IPS-NIHi7 (cell line): Measurements from ENCODE around the gene OSBP2.

Source experiments
- DNase-seq: peaks from one replicate; pipeline ENCODE4 v3.0.0; 2012; ENCODE audit warnings: mixed read lengths; ENCODE audit errors: extremely low spot score

OSBP2 gene

GRCh38 chr22:30903876-30904460 lies 209.3 kb downstream of the OSBP2 start:
- no peak for DNase-seq

- DNase-seq, result peak; percentile 8
Observed at GRCh38 chr22:30905696-30906341, 211.1 kb downstream of the OSBP2 start.

DNA sequence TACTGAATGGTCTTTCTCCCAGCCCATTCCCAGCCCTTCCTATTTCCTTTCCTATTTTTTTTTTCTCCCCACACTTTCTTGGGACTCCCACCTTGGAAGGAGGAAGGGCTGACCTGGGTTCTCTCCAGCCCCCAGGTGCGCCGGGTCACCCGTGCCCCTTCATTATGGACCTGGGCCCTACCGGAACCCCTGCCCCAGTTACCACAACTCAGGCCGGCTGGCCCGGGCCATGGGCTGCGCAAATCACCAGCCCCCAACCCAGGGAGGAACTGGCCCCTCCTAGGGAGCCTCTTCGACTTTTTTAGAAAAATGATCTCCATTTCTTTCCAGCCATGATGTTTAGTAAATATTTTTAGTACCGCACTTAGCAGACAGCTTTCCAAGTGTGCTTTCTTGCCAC lies 211.7 kb downstream of the OSBP2 start:
- peak; percentile 5 for DNase-seq

DNA sequence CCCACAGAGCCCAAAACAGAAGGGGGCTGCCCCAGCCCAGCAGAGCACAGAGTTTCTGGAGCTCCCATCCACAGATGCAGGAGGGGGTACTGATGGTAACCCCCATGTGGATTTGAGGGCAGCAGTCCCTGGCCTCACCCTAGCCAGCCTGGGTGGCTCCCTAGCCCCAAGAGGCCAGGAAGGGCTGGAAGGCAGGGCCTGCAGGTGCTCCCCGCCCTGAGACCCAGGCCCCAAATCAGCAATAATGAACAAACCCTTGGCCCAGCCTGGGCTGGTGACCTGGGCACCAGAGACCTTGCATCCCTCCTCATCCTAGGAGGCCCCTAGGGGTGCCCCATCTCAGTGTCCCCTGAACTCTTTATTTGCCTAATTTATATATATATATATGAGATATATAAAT lies 212.3 kb downstream of the OSBP2 start:
- no peak for DNase-seq

GRCh38 chr22:30908051-30908461 lies 213.4 kb downstream of the OSBP2 start:
- no peak for DNase-seq

DNA sequence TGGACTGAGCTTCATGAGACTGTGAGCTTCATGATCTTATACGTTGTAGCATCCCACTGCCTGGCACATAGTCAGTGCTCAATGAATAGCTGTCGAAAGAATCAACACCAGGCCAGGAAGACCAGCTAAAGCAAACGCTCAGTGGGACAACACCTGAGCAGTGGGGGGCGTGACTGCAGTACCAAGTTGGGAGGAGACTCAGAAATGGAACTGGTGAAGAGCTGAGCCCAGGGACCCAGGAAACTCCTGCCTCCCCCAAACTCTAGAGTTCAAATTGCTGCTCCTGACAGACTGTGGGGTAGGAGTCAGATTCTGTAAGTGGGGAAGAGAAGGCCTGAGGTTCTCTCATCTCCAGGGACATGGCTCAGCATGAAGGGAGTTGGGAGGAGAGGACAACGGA lies 214.6 kb downstream of the OSBP2 start:
- DNase-seq, result no peak

- DNase-seq, result no peak
Observed at GRCh38 chr22:30910358-30910757, 215.7 kb downstream of the OSBP2 start.

DNA sequence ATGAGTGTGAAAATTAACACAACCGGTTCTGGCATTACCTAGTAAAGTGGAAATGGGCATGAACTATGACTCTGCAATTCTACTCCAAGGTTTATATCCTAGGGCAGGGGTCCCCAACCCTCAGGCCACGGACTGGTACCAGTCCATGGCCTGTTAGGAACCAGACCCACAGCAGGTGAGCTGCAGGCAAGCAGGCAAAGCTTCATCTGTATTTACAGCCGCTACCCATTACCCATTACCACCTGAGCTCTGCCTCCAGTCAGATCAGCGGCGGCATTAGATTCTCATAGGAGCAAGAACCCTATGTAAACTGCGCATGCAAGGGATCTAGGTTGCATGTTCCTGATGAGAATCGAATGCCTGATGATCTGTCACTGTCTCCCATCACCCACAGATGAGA lies 224.1 kb downstream of the OSBP2 start:
- no peak for DNase-seq

- DNase-seq, result no peak
Observed at GRCh38 chr22:30919973-30920372, 225.3 kb downstream of the OSBP2 start.

GRCh38 chr22:30920407-30920806 lies 225.7 kb downstream of the OSBP2 start:
- DNase-seq, result peak; percentile 91

- DNase-seq, result no peak
Observed at GRCh38 chr22:30921108-30921507, 226.4 kb downstream of the OSBP2 start.

DNA sequence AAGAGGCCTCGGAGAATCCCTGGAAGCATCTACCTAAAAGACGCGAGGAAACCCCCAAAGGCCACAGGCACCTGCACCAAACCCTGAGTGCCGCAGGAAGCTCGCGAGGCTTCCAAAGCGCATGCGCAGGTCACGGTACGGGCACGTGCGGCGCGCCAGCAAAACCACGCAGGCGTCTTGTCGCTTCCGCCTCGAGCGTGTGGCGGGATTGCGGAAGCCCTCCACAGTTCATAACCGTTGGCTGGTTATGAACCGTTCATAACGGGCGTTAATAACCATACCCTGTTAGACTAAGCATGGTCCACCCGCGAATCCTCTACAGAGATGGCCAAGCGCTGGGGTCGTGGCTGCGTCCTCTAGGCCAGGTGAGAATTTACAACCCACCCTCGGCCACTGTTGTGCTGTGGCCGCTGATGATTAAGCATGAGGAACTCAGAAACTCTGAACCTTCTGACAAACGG lies 227.5 kb downstream of the OSBP2 start:
- no peak for DNase-seq

DNA sequence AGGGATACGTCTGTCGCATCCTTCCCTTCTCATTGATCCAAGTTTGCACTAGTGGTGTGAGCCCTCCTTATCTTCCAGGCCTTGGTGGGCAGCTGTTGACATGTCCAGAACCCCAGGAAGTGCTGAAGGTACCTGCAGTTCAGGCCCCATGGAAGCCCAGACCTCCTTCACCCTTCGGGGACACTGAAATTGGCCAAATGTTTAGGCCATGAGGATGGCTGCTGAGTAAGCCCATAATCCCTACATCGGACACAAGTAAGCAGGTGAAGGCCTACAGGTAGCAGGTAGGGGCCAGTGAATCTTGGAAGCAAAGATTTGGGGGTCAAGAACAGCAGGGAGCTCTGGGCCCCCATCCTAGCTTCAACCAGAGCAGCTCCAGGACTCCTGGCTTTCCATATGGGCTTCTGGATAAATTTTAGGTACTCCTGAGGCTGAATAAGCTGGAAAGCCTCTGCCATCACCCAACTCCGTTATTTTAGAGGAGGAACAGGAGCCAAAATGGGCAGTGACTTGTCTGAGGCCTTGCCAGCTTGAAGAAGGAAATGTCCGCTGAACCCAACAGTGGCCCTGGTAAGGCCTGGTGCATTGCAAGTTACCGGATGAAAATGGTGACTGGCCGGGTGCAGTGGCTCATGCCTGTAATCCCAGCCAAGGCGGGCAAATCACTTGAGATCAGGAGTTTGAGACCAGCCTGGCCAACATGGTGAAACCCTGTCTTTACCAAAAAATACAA lies 228.7 kb downstream of the OSBP2 start:
- no peak for DNase-seq

DNA sequence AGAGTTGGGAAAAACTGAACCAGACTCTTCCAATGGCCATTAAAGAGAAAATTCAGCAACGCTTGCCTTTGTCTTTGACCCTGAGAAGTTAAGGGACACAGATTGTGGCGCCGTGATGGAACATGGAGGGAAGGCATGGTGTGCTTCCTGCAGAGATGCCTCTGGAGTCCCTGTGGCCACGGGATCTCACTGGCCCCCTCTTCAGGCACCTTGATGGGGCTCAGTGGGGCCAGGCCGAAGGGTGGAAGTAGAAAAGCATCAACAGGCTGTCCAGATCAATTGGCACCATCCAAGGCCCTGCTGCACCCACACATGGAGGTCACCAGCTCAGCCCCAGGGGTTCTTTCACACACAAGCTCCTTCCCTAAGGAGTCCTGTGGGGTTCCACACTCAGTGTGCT lies 231.0 kb downstream of the OSBP2 start:
- no peak for DNase-seq

DNA sequence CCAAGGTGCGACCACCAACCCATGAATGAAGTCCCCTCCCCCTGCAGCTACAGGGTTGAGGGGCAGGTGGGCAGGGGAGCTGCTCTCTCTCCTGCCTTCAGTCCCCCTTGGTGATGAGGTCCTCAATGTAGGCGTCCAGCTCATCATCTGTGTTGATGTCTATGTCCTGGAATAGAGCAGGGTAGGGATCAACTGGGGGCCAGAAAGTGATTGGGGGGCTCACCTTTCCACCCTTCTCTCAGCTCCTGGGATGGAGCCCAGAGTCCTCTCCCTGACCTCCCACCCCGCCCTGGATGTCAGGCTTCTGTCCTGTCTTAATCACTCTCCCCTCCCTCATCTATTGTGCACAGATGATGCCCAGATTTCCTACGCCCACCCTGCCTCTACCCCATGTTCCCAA lies 232.0 kb downstream of the OSBP2 start:
- no peak for DNase-seq

- DNase-seq, result no peak
Observed at GRCh38 chr22:30927806-30928205, 233.1 kb downstream of the OSBP2 start.

DNA sequence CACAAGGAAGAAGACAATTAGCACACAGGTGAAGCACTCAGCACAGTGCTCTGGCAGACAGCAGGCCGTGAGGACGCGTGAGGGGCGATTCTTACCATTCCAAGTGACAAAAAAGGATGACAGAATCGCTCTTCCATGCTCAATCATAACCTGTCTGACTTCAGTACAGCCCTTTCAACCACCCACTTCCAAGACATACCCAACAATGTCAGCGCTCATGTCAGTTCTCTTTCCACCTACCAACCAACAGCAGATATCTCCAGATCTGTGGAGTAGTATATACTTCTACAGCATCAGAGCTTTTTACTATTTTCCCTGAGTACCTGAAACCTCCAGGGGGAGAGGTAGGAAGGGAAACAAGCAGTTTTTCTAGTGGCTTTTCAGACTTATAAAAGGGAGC lies 233.7 kb downstream of the OSBP2 start:
- DNase-seq, result no peak

DNA sequence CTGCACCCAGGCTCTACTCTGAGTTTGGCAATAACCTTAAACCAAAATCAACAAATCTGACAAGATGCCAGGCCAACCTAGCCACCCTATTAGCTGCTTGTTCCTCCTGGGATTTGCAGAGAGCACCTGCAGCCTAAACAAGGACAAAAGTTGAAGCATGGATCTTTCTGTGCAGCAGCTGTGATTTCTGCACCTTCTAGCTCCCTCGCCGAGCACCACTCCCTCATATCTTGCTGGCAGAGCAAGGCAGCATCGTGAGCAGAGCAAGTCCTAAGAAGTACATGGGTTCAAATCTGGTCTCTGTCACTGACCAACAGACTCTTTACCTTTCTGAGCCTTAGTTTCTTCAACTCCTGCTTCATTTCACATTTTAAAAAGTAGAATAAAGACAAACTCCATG lies 235.6 kb downstream of the OSBP2 start:
- no peak for DNase-seq

GRCh38 chr22:30931541-30932300 lies 237.0 kb downstream of the OSBP2 start:
- DNase-seq, result no peak

- DNase-seq, result no peak
Observed at GRCh38 chr22:30932661-30933060, 238.0 kb downstream of the OSBP2 start.

DNA sequence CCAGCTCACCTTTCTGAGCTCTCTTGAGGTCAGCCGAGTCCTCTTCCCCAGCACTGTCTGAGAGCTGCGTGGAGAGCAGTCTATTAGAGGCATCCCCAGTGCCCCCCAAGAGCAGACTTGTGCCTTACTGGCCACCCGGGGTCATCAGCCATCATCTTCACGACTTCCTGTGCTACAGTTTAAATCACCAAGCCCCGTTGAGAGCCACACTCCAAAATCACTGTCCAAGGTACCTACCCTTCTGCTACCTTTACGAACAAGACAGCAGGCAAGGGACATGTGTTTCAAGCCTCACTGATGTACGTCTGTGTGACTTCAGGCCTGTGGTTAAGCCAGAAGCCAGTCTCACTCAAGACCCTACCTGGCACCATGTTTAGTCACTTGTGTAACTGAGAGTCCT lies 238.8 kb downstream of the OSBP2 start:
- DNase-seq, result no peak

GRCh38 chr22:30934053-30934452 lies 239.4 kb downstream of the OSBP2 start:
- DNase-seq, result no peak
